ENCODE results near the gene SACM1L.
"Not testable (repeated sequence)": the region's sequence is repeated elsewhere in the genome, so short reads cannot be mapped to it uniquely, and the experiment has no call there.

The SACM1L gene

GRCh38 chr3:45681846-45682245 is 7.3 kb upstream of the SACM1L start:
- peak overlapping the region; percentile 68 for H3K27ac Mint-ChIP-seq
- H3K9me3 Mint-ChIP-seq: no peaks in the 10 kb centered on the region
- ATAC-seq: no peak
- no peak for DNase-seq (ENCODE audit: low spot score in 2 of 2)
- H3K4me1 Mint-ChIP-seq: peaks cover 15% of the 10 kb centered on the region
- no peak overlapping the region for H3K4me3 Mint-ChIP-seq
- H3K36me3 Mint-ChIP-seq: peaks cover 19% of the 10 kb centered on the region

DNA sequence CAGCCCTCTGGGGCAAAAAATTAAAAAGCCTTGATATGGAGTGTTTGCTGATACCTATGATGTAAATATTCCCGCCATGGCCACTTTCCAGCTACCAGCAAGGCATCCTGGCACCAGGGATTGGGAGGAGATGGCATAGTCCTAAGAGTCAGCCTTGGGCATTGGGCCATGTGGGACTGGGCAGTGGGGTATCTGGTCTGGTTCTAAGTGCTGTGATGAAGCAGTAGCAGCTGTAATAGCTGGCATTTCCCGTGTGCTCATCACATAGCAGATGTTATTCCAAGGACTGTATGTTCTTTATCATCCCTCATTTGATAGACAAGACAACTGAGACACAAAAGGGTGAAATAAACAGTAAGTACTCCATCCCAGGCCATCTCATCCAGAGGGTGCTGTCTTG is 6.9 kb upstream of the SACM1L start:
- Mint-ChIP-seq H3K9me3 (no peaks in the 10 kb centered on the region), H3K27ac (peak overlapping the region; percentile 68)

DNA sequence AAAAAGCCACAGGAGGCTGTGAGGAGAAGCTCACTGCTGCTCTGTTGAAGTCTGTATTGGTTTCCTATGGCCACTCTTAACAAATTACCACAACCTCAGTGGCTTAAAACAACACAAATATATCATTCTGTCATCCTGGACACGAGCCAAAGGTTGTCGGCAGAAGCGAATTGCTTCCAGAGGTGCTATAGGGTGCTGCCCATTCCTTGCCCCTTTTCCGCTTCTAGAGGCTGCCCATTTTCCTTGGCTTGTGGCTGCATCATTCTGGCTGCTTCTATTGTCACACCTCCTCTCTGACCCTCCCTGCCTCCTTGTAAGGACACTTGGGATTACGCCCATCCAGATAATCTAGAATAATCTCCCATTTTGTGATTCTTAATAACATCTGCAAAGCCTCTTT is 6.4 kb upstream of the SACM1L start:
- DNase-seq (ENCODE audit: low spot score in 2 of 2) (no peak), ATAC-seq (no peak)
- Mint-ChIP-seq H3K4me3 (no peak overlapping the region), H3K36me3 (peaks cover 11% of the 10 kb centered on the region), H3K9me3 (no peaks in the 10 kb centered on the region), H3K4me1 (peaks cover 7% of the 10 kb centered on the region), H3K27ac (no peak overlapping the region)

More for the DNA sequence above, 6.9 kb upstream of the SACM1L start:
- Mint-ChIP-seq H3K36me3 (peaks cover 15% of the 10 kb centered on the region), H3K4me3 (no peak overlapping the region), H3K4me1 (peaks cover 10% of the 10 kb centered on the region)
- DNase-seq (ENCODE audit: low spot score in 2 of 2) (no peak), ATAC-seq (no peak)

DNA sequence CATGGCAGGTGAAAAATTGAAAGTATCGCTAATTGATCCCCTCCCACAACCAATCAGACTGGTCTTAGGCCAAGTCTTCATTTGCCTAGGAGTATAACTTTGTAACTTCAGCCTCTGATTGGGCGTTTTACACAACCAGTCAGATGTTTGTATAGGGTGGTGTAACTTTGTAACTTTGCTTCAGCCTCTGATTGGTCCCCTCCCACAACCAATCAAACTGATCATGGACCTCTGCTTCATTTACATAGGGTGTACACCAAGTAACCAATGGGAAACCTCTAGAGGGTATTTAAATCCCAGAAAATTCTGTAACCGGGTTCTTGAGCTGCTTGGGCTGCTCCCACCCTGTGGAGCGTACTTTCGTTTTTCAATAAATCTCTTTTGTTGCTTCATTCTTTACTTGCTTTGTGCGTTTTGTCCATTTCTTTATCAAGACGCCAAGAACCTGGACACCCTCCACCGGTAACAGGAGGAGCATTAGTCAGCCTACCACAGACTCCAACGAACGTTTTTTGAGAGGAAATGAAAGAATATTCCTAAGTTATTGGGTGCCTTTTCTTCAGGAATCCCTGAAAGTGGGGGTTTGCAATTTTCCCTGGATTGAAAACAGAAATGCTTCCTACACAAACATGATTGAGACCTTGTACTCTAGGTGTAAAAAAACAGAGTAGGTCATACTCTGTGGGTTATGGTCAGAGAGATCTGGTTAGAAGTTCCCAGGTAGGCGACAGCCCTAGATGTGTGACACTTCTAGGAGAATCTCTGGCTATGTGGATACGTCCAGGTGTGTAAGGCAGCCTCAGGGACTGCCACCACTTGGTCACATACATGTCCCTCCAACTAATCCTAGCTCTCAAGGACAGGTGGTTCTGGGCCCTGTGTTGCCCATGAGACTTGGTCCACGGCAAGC is 5.5 kb upstream of the SACM1L start:
- no peak overlapping the region for H3K27ac Mint-ChIP-seq
- peak in 1 of 2 donors; percentile 37 for DNase-seq (ENCODE audit: low spot score in 2 of 2)
- ATAC-seq: no peak
- peaks cover 16% of the 10 kb centered on the region for H3K36me3 Mint-ChIP-seq
- no peaks in the 10 kb centered on the region for H3K9me3 Mint-ChIP-seq
- peaks cover 11% of the 10 kb centered on the region for H3K4me1 Mint-ChIP-seq
- H3K4me3 Mint-ChIP-seq: no peak overlapping the region

- Mint-ChIP-seq H3K4me3 (no peak overlapping the region), H3K4me1 (peaks cover 17% of the 10 kb centered on the region), H3K9me3 (no peaks in the 10 kb centered on the region), H3K36me3 (peaks cover 23% of the 10 kb centered on the region), H3K27ac (no peak overlapping the region)
- ATAC-seq (no peak), DNase-seq (ENCODE audit: low spot score in 2 of 2) (peak in 1 of 2 donors; percentile 44)
Observed at GRCh38 chr3:45684327-45684892, 4.8 kb upstream of the SACM1L start.

DNA sequence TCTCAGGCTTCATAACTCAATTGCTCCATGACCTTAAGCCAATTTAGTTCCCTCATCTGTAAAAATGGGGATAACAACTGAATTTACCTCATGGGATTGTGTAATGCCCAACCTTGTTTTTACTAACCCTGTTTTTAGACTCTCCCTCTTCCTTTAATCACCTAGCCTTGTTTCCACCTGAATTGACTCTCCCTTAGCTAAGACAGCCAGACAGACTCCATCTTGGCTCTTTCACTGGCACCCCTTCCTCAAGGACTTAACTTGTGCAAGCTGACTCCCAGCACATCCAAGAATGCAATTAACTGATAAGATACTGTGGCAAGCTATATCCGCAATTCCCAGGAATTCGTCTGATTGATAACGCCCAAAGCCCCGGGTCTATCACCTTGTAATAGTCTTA is 3.5 kb upstream of the SACM1L start:
- Mint-ChIP-seq H3K4me1 (peaks cover 21% of the 10 kb centered on the region), H3K36me3 (peaks cover 12% of the 10 kb centered on the region)
- H3K4me3 Mint-ChIP-seq; H3K9me3 Mint-ChIP-seq; H3K27ac Mint-ChIP-seq; DNase-seq (ENCODE audit: low spot score in 2 of 2); ATAC-seq: not testable (repeated sequence)

GRCh38 chr3:45686850-45687249 is 2.3 kb upstream of the SACM1L start:
- no peaks in the 10 kb centered on the region for H3K9me3 Mint-ChIP-seq
- DNase-seq (ENCODE audit: low spot score in 2 of 2): peak in 1 of 2 donors; percentile 43
- no peak for ATAC-seq
- no peak overlapping the region for H3K4me3 Mint-ChIP-seq
- peaks cover 32% of the 10 kb centered on the region for H3K4me1 Mint-ChIP-seq
- peaks cover 23% of the 10 kb centered on the region for H3K36me3 Mint-ChIP-seq
- no peak overlapping the region for H3K27ac Mint-ChIP-seq

GRCh38 chr3:45687828-45688193 is 1.4 kb upstream of the SACM1L start:
- Mint-ChIP-seq H3K27ac (peak overlapping the region; percentile 99), H3K36me3 (peaks cover 33% of the 10 kb centered on the region), H3K4me3 (peak overlapping the region; percentile 71), H3K4me1 (peaks cover 42% of the 10 kb centered on the region), H3K9me3 (no peaks in the 10 kb centered on the region)
- ATAC-seq (no peak), DNase-seq (ENCODE audit: low spot score in 2 of 2) (no peak)

DNA sequence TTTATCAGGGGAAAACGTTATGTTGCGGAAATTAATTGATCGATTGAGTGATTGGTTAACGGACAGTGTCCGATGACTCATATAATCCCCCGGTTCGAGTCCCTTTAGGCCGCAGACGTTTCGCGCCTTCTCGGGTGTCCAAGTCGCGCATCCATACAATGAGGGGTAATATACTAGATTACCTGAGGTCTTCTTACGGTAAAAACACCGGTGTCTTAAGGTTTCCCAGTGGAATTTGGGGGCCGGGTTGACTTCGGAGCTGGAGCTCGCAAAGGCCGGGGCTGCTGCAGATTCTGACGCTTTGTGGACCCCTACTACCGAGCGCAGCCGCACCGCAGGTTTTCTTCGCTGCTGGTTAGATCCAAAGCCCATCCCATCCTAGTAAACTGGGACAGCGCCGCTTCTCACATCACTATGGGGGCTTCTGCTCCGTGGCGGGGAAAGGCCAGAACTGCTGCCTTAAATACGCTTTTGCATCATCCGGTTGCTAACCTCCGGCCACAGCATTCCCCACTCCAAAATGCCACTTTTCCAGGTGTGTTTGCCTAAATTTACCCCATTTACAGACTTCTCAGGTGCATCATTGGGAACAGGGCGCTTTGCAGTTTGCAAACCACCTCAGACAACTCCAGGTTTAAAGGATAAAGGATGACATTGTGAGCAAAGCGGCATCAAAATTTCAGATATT is 858 bp upstream of the SACM1L start:
- Mint-ChIP-seq H3K36me3 (peaks cover 35% of the 10 kb centered on the region), H3K4me3 (peak overlapping the region; percentile 71), H3K9me3 (no peaks in the 10 kb centered on the region), H3K4me1 (peaks cover 47% of the 10 kb centered on the region), H3K27ac (peak overlapping the region; percentile 99)
- DNase-seq (ENCODE audit: low spot score in 2 of 2): peak in 1 of 2 donors; percentile 73
- no peak for ATAC-seq

- ATAC-seq (no peak), DNase-seq (ENCODE audit: low spot score in 2 of 2) (no peak)
- Mint-ChIP-seq H3K9me3 (no peaks in the 10 kb centered on the region), H3K36me3 (peaks cover 50% of the 10 kb centered on the region), H3K27ac (peak overlapping the region; percentile 99), H3K4me3 (peak overlapping the region; percentile 71), H3K4me1 (peaks cover 55% of the 10 kb centered on the region)
Observed at GRCh38 chr3:45689787-45690145, 570 bp downstream of the SACM1L start.

- H3K36me3 Mint-ChIP-seq: peaks cover 57% of the 10 kb centered on the region
Observed at GRCh38 chr3:45690336-45691035, 1.3 kb downstream of the SACM1L start.

DNA sequence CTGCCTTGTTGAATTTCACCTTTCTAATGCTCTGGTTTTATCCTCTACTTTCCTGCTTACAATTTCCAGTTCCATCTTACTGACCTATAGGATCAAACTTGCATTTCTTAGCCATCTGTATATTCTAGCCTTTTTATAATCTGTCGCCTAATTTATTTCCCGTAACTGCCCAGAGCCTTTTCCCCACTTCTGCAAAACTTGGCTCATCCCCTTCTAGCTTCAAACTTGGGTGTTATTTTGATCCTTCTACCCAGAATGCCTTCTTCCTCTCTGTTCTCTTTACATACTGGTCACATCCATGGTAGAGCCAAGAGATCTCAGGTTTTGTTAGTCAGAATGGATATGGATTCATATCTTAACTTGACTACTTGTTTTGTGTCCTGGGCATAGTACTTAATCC is 2.6 kb downstream of the SACM1L start:
- H3K4me1 Mint-ChIP-seq: peaks cover 74% of the 10 kb centered on the region
- no peak for ATAC-seq
- DNase-seq (ENCODE audit: low spot score in 2 of 2): no peak
- H3K27ac Mint-ChIP-seq: peak overlapping the region; percentile 99
- no peaks in the 10 kb centered on the region for H3K9me3 Mint-ChIP-seq
- H3K36me3 Mint-ChIP-seq: peaks cover 70% of the 10 kb centered on the region
- peak overlapping the region; percentile 71 for H3K4me3 Mint-ChIP-seq

More at GRCh38 chr3:45690336-45691035, 1.3 kb downstream of the SACM1L start:
- Mint-ChIP-seq H3K27ac (peak overlapping the region; percentile 99), H3K4me1 (peaks cover 60% of the 10 kb centered on the region), H3K9me3 (no peaks in the 10 kb centered on the region), H3K4me3 (peak overlapping the region; percentile 71)
- ATAC-seq: no peak
- DNase-seq (ENCODE audit: low spot score in 2 of 2): peak in 1 of 2 donors; percentile 60

DNA sequence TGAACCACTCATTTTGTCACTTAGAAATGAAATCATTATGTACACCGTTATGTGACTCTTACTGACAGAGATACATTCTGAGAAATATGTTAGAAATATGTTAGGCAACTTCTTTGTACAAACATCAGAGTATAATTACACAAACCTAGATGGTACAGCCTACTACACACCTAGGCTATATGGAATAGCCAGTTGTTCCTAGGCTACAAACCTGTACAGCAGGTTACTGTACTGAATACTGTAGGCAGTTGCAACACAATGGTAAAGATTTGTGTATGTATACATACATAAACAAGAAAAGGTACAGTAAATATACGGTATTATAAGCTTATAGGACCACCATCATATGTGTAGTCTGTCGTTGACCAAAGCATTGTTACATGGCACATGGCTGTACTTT is 3.7 kb downstream of the SACM1L start:
- H3K4me3 Mint-ChIP-seq: peak overlapping the region; percentile 71
- H3K4me1 Mint-ChIP-seq: peaks cover 79% of the 10 kb centered on the region
- H3K9me3 Mint-ChIP-seq: no peaks in the 10 kb centered on the region
- ATAC-seq (no peak), DNase-seq (ENCODE audit: low spot score in 2 of 2) (no peak)
- H3K36me3 Mint-ChIP-seq: peaks cover 81% of the 10 kb centered on the region
- peak overlapping the region; percentile 99 for H3K27ac Mint-ChIP-seq

GRCh38 chr3:45693941-45694521 is 4.8 kb downstream of the SACM1L start:
- peaks cover 77% of the 10 kb centered on the region for H3K4me1 Mint-ChIP-seq

GRCh38 chr3:45695166-45695565 is 6.0 kb downstream of the SACM1L start:
- H3K27ac Mint-ChIP-seq: peak overlapping the region; percentile 82
- not testable (repeated sequence) for ATAC-seq, H3K9me3 Mint-ChIP-seq
- H3K4me3 Mint-ChIP-seq: peak overlapping the region; percentile 71
- peaks cover 81% of the 10 kb centered on the region for H3K4me1 Mint-ChIP-seq
- peaks cover 86% of the 10 kb centered on the region for H3K36me3 Mint-ChIP-seq
- peak in 1 of 2 donors; percentile 41 for DNase-seq (ENCODE audit: low spot score in 2 of 2)

More at GRCh38 chr3:45693941-45694521, 4.8 kb downstream of the SACM1L start:
- Mint-ChIP-seq H3K27ac (peak overlapping the region; percentile 82), H3K4me3 (peak overlapping the region; percentile 71), H3K36me3 (peaks cover 79% of the 10 kb centered on the region), H3K9me3 (no peaks in the 10 kb centered on the region)
- ATAC-seq: peak; percentile 55
- peak in 1 of 2 donors; percentile 50 for DNase-seq (ENCODE audit: low spot score in 2 of 2)

Measured in stimulated activated effector memory CD8-positive, alpha-beta T cell treated with anti-CD3 and anti-CD28 coated beads, Interleukin-12 subunit alpha, Interleukin-12 subunit beta, amount 100 ng/mL, for 72 hours (primary cell).